HepG2 (cell line): ENCODE data around the gene PPP1R13L. TPM values are rescaled to one million over a fixed set of nuclear protein-coding genes. Genes with fewer than 3 reads are reported as not detected.

ENCODE experiments used
- AKNA ChIP-seq: sonication (generic); formaldehyde crosslinking; IDR thresholded peaks from 2 replicates; pipeline ENCODE4 v1.4.0; 2020; ENCODE audit warnings: missing genetic modification reagents, borderline replicate concordance
- ATAD3A ChIP-seq: sonication (generic); formaldehyde crosslinking; IDR thresholded peaks from 2 replicates; pipeline ENCODE4 v1.4.0; 2020; ENCODE audit warnings: missing genetic modification reagents
- FOXA3 ChIP-seq: IDR thresholded peaks from 2 replicates; pipeline ENCODE4 v1.6.1; 2016; ENCODE audit warnings: missing genetic modification reagents, missing compliant biosample characterization
- HES4 ChIP-seq: sonication (generic); formaldehyde crosslinking; IDR thresholded peaks from 2 replicates; pipeline ENCODE4 v1.9.0; 2021; ENCODE audit warnings: mild to moderate bottlenecking, missing genetic modification reagents, borderline replicate concordance
- KDM6A ChIP-seq: IDR thresholded peaks from 2 replicates; pipeline ENCODE4 v1.6.1; 2016; ENCODE audit warnings: low read depth
- MAF1 ChIP-seq: sonication (generic); formaldehyde crosslinking; IDR thresholded peaks from 2 replicates; pipeline ENCODE4 v1.5.0; 2020; ENCODE audit warnings: missing genetic modification reagents, borderline replicate concordance
- MYNN ChIP-seq: sonication (generic); formaldehyde crosslinking; IDR thresholded peaks from 2 replicates; pipeline ENCODE4 v1.4.0; 2020; ENCODE audit warnings: mild to moderate bottlenecking, low read depth, missing genetic modification reagents
- TOE1 ChIP-seq: sonication (generic); formaldehyde crosslinking; IDR thresholded peaks from 2 replicates; pipeline ENCODE4 v1.4.0; 2020; ENCODE audit warnings: mild to moderate bottlenecking, missing genetic modification reagents
- UBTF ChIP-seq: sonication (generic); formaldehyde crosslinking; IDR thresholded peaks from 2 replicates; pipeline ENCODE4 v1.4.0; 2020; ENCODE audit warnings: mild to moderate bottlenecking, missing genetic modification reagents
- ZNF24 ChIP-seq: fragments of 450-650 bp; IDR thresholded peaks from 2 replicates; pipeline ENCODE4 v1.6.1; 2017; ENCODE audit warnings: antibody characterized with exemption, mild to moderate bottlenecking
- ZNF280B ChIP-seq: sonication (generic); formaldehyde crosslinking; IDR thresholded peaks from 2 replicates; pipeline ENCODE4 v1.5.0; 2020; ENCODE audit warnings: missing genetic modification reagents, mild to moderate bottlenecking, borderline replicate concordance
- ZNF281 ChIP-seq: sonication (generic); formaldehyde crosslinking; IDR thresholded peaks from 2 replicates; pipeline ENCODE4 v1.4.0; 2020; ENCODE audit warnings: missing genetic modification reagents, borderline replicate concordance
- ZNF292 ChIP-seq: sonication (generic); formaldehyde crosslinking; IDR thresholded peaks from 2 replicates; pipeline ENCODE4 v1.8.1; 2022; ENCODE audit warnings: mild to moderate bottlenecking, low read depth, missing genetic modification reagents, borderline replicate concordance
- ZNF33B ChIP-seq: sonication (generic); formaldehyde crosslinking; IDR thresholded peaks from 2 replicates; pipeline ENCODE4 v1.5.1; 2020; ENCODE audit warnings: mild to moderate bottlenecking, missing genetic modification reagents
- ZNF383 ChIP-seq: sonication (generic); formaldehyde crosslinking; IDR thresholded peaks from 2 replicates; pipeline ENCODE4 v1.4.0; 2020; ENCODE audit warnings: missing genetic modification reagents, mild to moderate bottlenecking, borderline replicate concordance
- ZNF703 ChIP-seq: sonication (generic); formaldehyde crosslinking; IDR thresholded peaks from 2 replicates; pipeline ENCODE4 v1.5.1; 2020; ENCODE audit warnings: missing genetic modification reagents, mild to moderate bottlenecking, moderate library complexity, borderline replicate concordance
- ZNF792 ChIP-seq: IDR thresholded peaks from 2 replicates; pipeline ENCODE4 v1.6.1; 2016
- ZZZ3 ChIP-seq: sonication (generic); formaldehyde crosslinking; IDR thresholded peaks from 2 replicates; pipeline ENCODE4 v1.4.0; 2020; ENCODE audit warnings: missing genetic modification reagents, mild to moderate bottlenecking, borderline replicate concordance
- polyA plus RNA-seq, 8 experiments: library from polyadenylated mRNA; depleted of rRNA in 3 of 8; stranded (reverse) in 7 of 8; unstranded in 1 of 8; fragments of >200 nt; fragmentation: Illumina TruSeq in 4 of 8; extraction: Trizol in 4 of 8; gene quantifications; 2 replicates each; pipeline versions ENCODE4 v1.2.1 to v1.2.3, GENCODE V29; 2011 to 2016; ENCODE audit warnings: low read depth in 4 of 8, missing spikeins in 1 of 8, mixed read lengths in 1 of 8; ENCODE audit not compliant: insufficient read depth in 1 of 8
- total RNA-seq, 5 experiments: library from RNA; depleted of rRNA; stranded (reverse); fragments of >200 nt; fragmentation: Illumina TruSeq; extraction: Trizol; gene quantifications; 2 replicates each; pipeline ENCODE4 v1.2.3, GENCODE V29; 2016; ENCODE audit warnings: low read depth in 1 of 5

Gene PPP1R13L
- total and polyA plus RNA-seq, 2 of the 13 experiments (the other 11 are each of a cell fraction or from before 2014, with no cell fraction given): 1.3 to 6.6 TPM

GRCh38 chr19:45444318-45445041 lies 39.6 kb upstream of the PPP1R13L start (continued):
- TF ChIP-seq UBTF (peak; percentile 36), ATAD3A (CRISPR knock-in tag) (no peak), ZNF703 (CRISPR knock-in tag) (no peak), MYNN (CRISPR knock-in tag) (no peak), ZNF792 (no peak), TOE1 (CRISPR knock-in tag) (no peak), ZNF33B (CRISPR knock-in tag) (no peak), ZNF383 (CRISPR knock-in tag) (peak; percentile 47; the same call in 1 of the 2 replicates), KDM6A (CRISPR knock-in tag) (no peak), HES4 (no peak), FOXA3 (no peak), ZNF280B (CRISPR knock-in tag) (no peak), ZNF24 (no peak), ZNF281 (CRISPR knock-in tag) (no peak), MAF1 (CRISPR knock-in tag) (no peak), ZZZ3 (CRISPR knock-in tag) (peak; percentile 27; the same call in 1 of the 2 replicates), AKNA (no peak), ZNF292 (CRISPR knock-in tag) (no peak)
